GM18508 (cell line): Measurements from ENCODE around the gene AAR2.

Experiments used
- ATAC-seq: cut with Tn5 transposase; IDR thresholded peaks from one replicate; pipeline ENCODE4 v1.9.1; 2021; ENCODE audit warnings: moderate number of reproducible peaks; ENCODE audit not compliant: insufficient read depth, unreplicated experiment

The AAR2 gene

GRCh38 chr20:36274181-36274841 is 38.0 kb downstream of the AAR2 start:
- no peak for ATAC-seq

GRCh38 chr20:36275011-36275410 is 38.7 kb downstream of the AAR2 start:
- ATAC-seq: no peak

DNA sequence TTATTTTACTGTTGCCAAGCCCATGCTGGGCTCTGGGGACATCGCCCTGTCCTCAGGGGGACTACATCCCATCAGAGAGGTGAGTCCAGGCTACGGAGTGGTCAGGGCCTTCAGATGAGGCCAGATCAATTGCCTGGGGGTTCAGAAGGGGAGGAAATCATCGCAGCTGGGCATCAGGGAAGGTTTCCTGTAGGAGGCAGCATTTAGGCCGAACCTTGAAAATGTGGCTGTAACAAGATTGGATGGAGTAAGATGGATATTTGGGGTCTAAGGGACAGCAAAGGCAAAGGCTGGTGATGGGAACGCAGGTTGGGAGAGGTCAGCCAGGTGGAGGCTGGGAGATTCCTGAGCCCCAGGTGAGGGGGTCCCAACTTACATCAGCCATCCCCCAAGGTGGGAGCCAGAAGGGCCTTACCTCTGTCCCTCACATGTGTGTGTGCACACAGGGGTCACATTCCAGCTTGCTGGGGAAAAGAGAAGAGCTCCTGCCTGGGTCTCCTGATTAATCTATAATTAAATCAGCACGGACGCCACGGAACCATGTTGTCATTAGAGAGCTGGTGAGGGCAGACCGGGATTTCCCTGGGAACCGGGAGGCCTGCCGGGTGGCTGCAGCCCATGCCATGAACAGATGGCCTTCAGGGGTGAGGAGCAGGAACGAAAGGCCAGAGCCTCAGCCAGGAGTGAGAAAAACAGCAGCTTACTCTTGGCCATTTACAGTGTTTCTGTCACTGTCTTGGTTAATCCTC is 39.3 kb downstream of the AAR2 start:
- ATAC-seq: no peak

GRCh38 chr20:36277546-36277945 is 41.3 kb downstream of the AAR2 start:
- no peak for ATAC-seq

DNA sequence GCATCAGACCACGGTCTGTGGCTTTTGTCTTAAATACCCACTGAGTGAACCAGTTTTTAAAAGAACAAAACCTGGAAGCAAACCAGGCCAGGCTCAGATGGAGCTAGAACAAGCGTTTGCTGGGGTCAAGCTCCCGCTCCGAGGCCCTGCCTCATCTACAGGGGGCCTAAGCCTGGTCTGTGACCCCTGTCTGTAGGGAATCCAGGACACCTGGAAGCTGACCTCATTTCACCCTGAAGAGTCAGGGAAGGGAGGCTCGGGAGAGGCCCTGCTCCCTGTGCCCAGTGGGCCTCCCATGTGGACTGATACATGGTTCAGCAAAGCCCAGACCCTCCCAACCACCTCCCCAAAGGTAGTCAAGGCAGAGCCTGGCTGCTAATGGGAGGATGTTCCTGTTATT is 43.1 kb downstream of the AAR2 start:
- no peak for ATAC-seq

- ATAC-seq: no peak
Observed at GRCh38 chr20:36279776-36280175, 43.5 kb downstream of the AAR2 start.

DNA sequence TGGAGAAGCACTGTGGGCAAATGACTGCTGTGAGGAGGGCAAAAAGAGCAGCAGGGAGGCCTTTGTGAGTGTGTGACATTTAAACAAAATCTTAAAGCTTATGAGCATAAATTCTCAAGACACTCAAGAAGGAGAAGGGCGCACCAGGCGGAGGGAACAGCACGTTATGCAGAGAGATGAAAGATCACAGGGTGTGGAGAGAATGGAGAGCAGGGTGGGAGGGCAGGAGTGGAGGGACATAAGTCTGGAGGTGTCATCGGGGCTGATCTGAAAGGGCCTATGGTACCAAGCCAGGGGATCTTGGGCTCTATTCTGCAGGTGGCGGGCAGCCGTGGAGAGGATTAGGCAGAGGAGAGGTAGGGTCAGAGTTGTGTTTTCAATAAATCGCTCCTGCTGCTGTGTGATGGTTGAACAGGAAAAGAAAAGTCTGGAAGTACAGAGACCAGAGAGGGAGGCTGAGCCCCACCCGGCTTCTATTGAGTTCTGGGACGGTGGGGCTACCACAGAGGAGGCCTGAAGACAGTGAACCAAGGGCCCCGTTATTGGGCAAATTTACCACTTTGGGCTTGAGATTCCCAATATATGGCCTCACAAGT is 45.6 kb downstream of the AAR2 start:
- no peak for ATAC-seq

DNA sequence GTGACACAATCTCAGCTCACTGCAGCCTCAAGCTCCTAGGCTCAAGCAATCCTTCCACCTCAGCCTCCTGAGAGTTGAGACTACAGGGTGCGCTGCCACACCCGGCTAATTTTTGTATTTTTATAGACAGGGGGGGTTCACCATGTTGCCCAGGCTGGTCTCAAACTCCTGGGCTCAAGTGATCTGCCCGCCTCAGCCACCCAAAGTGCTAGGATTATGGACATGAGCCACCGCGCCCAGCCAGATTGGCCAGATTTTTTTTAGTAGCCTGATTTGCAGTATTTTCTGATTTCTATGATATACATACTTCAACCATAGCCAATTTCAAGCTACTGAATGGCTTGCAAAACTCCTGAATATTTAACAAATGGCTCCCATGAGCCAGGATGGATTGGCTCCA is 48.5 kb downstream of the AAR2 start:
- ATAC-seq: no peak

GRCh38 chr20:36285746-36286447 is 49.6 kb downstream of the AAR2 start:
- ATAC-seq: no peak

- ATAC-seq: no peak
Observed at GRCh38 chr20:36297656-36298055, 61.4 kb downstream of the AAR2 start.

- no peak for ATAC-seq
Observed at GRCh38 chr20:36298061-36298460, 61.8 kb downstream of the AAR2 start.

DNA sequence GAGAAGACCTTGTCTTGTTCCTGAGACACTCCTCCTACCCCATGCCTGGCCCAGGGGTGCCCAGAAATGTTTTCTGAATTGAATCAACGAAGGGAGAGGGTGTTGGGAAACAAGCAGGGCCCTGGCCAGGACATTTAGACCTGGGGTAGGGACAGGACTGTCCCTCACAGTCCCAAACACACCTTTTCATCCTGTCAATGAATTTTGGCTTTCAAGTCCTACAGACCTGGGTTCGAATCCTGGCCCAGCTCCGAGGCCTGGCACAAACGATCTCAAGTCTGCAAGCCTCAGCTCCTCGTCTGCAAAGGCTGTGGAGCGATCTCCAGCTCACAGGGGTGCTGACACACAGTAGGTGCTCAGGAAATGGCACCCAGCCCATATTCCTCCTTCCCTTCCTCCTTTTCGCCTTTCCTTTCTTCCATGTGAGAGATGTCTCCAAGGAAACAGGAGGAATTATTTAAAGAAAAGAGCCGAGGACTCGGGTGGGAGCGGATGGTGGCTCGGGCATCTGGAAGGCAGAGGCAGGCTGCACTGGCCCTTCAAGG is 62.6 kb downstream of the AAR2 start:
- no peak for ATAC-seq

GRCh38 chr20:36299459-36299858 is 63.2 kb downstream of the AAR2 start:
- ATAC-seq: no peak

GRCh38 chr20:36301359-36302119 is 65.3 kb downstream of the AAR2 start:
- no peak for ATAC-seq

DNA sequence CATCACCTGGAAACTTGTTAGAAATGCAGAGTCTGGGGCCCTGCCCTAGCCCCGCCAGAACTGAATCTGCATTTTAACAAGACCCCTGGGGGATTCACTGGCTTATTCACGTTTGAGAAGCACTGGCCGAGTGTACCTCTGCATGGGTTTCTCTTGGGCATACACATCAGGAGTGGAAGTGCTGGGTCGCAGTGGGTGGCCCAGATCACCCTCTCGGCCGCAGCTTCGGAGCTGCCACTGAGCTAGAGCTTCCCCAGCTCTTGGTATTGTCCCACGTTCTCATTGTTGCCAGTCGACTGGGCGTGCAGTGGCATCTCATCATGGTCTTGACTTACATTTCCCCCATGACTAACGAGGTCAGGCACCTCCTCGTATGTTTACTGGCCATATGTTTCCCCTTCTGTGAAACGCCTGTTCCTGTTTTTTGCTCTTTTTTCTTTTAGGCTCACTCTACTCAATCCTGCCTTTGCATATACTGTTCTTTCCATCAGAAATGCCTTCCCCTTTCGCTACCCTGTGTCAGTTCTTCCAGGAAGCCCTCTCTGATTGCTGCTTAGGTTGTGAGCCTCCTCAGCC is 66.8 kb downstream of the AAR2 start:
- no peak for ATAC-seq

- no peak for ATAC-seq
Observed at GRCh38 chr20:36303831-36304230, 67.6 kb downstream of the AAR2 start.

GRCh38 chr20:36304786-36305495 is 68.7 kb downstream of the AAR2 start:
- no peak for ATAC-seq

- ATAC-seq: no peak
Observed at GRCh38 chr20:36305602-36306551, 69.6 kb downstream of the AAR2 start, which contains the start of gene DLGAP4. DLGAP4 (plus strand) TSS chr20:36306339; CDS start chr20:36431718, 125,379 bp downstream.
